Osteoblast (primary cell): ENCODE data around the gene CASP14. TPM values are rescaled to one million over a fixed set of nuclear protein-coding genes. Genes with fewer than 3 reads are reported as not detected.
"Not testable (repeated sequence)": the region's sequence is repeated elsewhere in the genome, so short reads cannot be mapped to it uniquely, and the experiment has no call there.

Experiments
- DNase-seq: peaks from one replicate; pipeline ENCODE4 v3.0.0; 2011; ENCODE audit warnings: low spot score, mixed read lengths; ENCODE audit not compliant: insufficient read length; ENCODE audit errors: missing footprints
- H2AFZ ChIP-seq: 2 replicates; pipeline ENCODE4 v1.6.0; 2011; ENCODE audit warnings: mild to moderate bottlenecking, low read length
- H3K27ac ChIP-seq: 2 replicates; pipeline ENCODE4 v1.5.1; 2011; ENCODE audit warnings: mild to moderate bottlenecking, low read depth, low read length, moderate library complexity
- H3K27me3 ChIP-seq: 2 replicates; pipeline ENCODE4 v1.6.0; 2012; ENCODE audit warnings: mild to moderate bottlenecking, control low read depth, inconsistent platforms, low read length, moderate library complexity; ENCODE audit not compliant: insufficient read depth
- H3K36me3 ChIP-seq: 2 replicates; pipeline ENCODE4 v1.5.1; 2011; ENCODE audit warnings: mild to moderate bottlenecking, low read length, control low read depth, moderate library complexity; ENCODE audit not compliant: insufficient read depth
- H3K4me1 ChIP-seq: 2 replicates; pipeline ENCODE4 v1.5.1; 2011; ENCODE audit warnings: mild to moderate bottlenecking, low read length, control low read depth, moderate library complexity; ENCODE audit not compliant: insufficient read depth
- H3K4me2 ChIP-seq: 2 replicates; pipeline ENCODE4 v1.6.0; 2011; ENCODE audit warnings: mild to moderate bottlenecking, low read length; ENCODE audit not compliant: insufficient read depth
- H3K4me3 ChIP-seq: fragments of 200-600 bp; sonication (generic); 3 replicates; pipeline ENCODE4 v1.5.1; 2012; ENCODE audit warnings: mild to moderate bottlenecking, low read length, inconsistent platforms; ENCODE audit not compliant: insufficient read depth
- H3K79me2 ChIP-seq: 2 replicates; pipeline ENCODE4 v1.6.0; 2012; ENCODE audit warnings: mild to moderate bottlenecking, low read length, control low read depth, inconsistent platforms; ENCODE audit not compliant: insufficient read depth
- H3K9me3 ChIP-seq: 2 replicates; pipeline ENCODE4 v1.5.1; 2011; ENCODE audit warnings: low read depth, low read length, control low read depth
- H4K20me1 ChIP-seq: 2 replicates; pipeline ENCODE4 v1.6.0; 2012; ENCODE audit warnings: mild to moderate bottlenecking, low read length, control low read depth; ENCODE audit not compliant: insufficient read depth
- total RNA-seq: library from RNA; depleted of rRNA; stranded (reverse); fragments of >200 nt; gene quantifications from 2 replicates; pipeline ENCODE4 v1.2.3, GENCODE V29; 2012
- TF ChIP-seq, protein P1 (sequence below): IDR thresholded peaks from 2 replicates; pipeline ENCODE4 v1.5.1; 2011; ENCODE audit warnings: mild to moderate bottlenecking, low read depth, low read length, moderate library complexity; ENCODE audit errors: extremely low read depth

CASP14 gene
- total RNA-seq, 1 donor, result not detected

DNA sequence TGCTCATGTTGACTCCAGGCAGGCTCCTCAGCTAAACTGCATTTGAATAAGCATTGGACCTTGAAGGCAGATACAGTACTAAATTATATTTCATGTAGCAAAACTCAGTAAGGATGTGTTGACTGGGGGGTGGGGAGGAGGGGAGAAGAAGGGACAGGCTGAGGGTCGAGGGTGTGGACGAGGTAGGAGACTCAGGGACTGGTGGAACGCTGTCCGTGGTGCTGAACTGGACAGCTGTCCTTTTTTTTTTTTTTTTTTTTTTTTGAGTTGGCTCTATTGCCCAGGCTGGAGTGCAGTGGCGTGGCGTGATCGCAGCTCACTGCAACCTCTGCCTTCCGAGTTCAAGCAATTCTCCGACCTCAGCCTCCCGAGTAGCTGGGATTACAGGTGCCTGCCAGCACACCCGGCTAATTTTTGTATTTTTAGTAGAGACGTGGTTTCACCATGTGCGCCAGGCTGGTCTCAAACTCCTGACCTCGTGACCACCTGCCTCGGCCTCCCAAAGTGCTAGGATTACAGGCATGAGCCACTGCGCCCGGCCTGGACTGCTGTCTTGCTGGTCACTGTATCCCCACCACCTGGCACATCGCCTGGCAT is 33.2 kb upstream of the CASP14 start:
- no peaks in the 10 kb centered on the region for H4K20me1 ChIP-seq
- no peaks in the 10 kb centered on the region for H3K79me2 ChIP-seq
- peak; percentile 72 for DNase-seq
- H3K27ac ChIP-seq, result no peak overlapping the region
- no peaks in the 10 kb centered on the region for H3K9me3 ChIP-seq
- H3K4me3 ChIP-seq, result no peak overlapping the region
- TF ChIP-seq, protein P1, sequence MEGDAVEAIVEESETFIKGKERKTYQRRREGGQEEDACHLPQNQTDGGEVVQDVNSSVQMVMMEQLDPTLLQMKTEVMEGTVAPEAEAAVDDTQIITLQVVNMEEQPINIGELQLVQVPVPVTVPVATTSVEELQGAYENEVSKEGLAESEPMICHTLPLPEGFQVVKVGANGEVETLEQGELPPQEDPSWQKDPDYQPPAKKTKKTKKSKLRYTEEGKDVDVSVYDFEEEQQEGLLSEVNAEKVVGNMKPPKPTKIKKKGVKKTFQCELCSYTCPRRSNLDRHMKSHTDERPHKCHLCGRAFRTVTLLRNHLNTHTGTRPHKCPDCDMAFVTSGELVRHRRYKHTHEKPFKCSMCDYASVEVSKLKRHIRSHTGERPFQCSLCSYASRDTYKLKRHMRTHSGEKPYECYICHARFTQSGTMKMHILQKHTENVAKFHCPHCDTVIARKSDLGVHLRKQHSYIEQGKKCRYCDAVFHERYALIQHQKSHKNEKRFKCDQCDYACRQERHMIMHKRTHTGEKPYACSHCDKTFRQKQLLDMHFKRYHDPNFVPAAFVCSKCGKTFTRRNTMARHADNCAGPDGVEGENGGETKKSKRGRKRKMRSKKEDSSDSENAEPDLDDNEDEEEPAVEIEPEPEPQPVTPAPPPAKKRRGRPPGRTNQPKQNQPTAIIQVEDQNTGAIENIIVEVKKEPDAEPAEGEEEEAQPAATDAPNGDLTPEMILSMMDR, result no peak
- H3K36me3 ChIP-seq, result no peaks in the 10 kb centered on the region
- H2AFZ ChIP-seq, result no peak overlapping the region
- no peak overlapping the region for H3K4me2 ChIP-seq
- H3K4me1 ChIP-seq, result no peaks in the 10 kb centered on the region
- no peaks in the 10 kb centered on the region for H3K27me3 ChIP-seq

DNA sequence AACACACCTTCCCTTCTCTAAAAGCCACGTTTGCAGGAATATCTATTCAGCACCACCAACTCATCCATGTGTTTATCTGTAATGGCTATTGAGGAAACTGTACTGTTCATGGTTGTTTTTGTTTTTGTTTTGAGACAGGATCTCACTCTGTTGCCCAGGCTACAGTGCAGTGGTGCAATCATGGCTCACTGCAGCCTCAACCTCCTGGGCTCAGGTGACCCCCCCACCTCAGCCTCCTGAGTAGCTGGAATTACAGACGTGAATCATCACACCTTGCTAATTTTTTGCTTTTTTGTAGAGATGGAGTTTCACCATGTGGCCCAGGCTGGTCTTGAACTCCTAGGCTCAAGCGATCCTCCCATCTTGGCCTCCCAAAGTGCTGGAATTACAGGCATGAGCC is 30.4 kb upstream of the CASP14 start:
- not testable (repeated sequence) for H3K79me2 ChIP-seq, H3K4me1 ChIP-seq, H3K4me3 ChIP-seq, DNase-seq, H2AFZ ChIP-seq, H3K27ac ChIP-seq, H3K27me3 ChIP-seq, H3K4me2 ChIP-seq, H3K9me3 ChIP-seq, H3K36me3 ChIP-seq, H4K20me1 ChIP-seq

DNA sequence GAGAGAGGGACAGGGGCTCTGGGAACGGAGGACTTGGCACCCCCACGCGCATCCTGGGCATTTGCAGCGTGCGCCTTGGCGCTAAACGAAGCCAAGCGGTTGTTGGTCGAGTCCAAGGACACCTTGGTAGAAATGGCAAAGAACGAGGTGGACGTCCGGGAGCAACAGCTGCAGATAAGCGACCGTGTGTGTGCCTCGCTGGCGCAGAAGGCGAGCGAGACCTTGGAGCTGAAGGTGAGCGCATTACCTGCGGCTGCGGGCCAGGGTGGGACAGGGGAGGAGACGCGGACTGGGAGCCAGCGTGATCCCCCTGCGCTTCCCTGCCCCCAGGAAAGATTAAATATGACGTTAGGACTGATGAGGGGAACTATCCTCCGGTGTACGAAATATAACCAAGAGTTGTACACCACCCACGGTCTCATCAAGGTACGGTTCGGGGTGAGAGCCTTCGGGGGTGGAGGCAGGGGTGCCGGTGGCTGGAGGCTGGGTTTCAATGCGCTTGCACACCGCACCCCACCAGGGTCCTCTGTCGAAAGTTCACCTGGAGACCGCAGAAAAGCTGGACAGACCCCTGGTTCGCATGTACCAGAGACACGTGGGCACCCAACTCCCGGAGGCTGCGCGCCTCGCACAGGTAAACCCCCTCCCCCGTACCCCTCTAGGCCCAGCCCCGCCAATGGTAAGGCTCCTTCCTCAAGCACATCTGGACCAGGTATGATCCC is 27.8 kb upstream of the CASP14 start:
- Histone ChIP-seq H3K4me1 (no peaks in the 10 kb centered on the region), H2AFZ (no peak overlapping the region), H4K20me1 (no peaks in the 10 kb centered on the region), H3K79me2 (no peaks in the 10 kb centered on the region), H3K27ac (no peak overlapping the region), H3K4me2 (no peak overlapping the region), H3K9me3 (no peaks in the 10 kb centered on the region), H3K36me3 (no peaks in the 10 kb centered on the region), H3K4me3 (no peak overlapping the region), H3K27me3 (no peaks in the 10 kb centered on the region)
- TF ChIP-seq, protein P1, result no peak
- DNase-seq, result no peak

DNA sequence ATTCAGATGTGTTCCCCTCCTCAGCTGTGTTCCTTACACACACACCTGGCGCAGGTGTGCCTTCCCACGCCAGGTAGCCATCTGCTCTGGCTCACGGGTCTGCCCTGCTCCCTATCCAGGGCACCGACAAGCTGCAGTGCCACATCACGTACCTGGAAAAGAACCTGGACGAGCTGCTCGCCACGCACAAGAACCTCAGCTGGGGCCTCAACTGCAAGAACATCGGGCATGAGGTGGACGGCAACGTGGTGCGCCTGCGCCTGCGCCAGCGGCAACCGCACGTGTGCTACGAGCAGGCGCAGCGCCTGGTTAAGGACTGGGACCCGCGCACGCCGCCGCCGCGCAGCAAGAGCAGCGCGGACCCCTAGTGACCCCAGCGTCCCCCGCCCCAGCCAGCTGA is 26.5 kb upstream of the CASP14 start:
- no peaks in the 10 kb centered on the region for H3K36me3 ChIP-seq
- H3K27me3 ChIP-seq, result no peaks in the 10 kb centered on the region
- no peak overlapping the region for H3K27ac ChIP-seq
- no peak overlapping the region for H3K4me2 ChIP-seq
- no peaks in the 10 kb centered on the region for H4K20me1 ChIP-seq
- H3K79me2 ChIP-seq, result no peaks in the 10 kb centered on the region
- no peaks in the 10 kb centered on the region for H3K9me3 ChIP-seq
- no peak for DNase-seq
- TF ChIP-seq, protein P1, result no peak
- no peaks in the 10 kb centered on the region for H3K4me1 ChIP-seq
- H3K4me3 ChIP-seq, result no peak overlapping the region
- H2AFZ ChIP-seq, result no peak overlapping the region
